Measurements from ENCODE around the gene ARHGEF39. TPM values are rescaled to one million over a fixed set of nuclear protein-coding genes. Genes with fewer than 3 reads are reported as not detected.

Gene ARHGEF39
- total RNA-seq, 4 donors from 2014 or later, result 0.88 to 2.2 TPM; not detected in 2

GRCh38 chr9:35635730-35636129 lies 29.3 kb downstream of the ARHGEF39 start:
- TF ChIP-seq, protein P1, sequence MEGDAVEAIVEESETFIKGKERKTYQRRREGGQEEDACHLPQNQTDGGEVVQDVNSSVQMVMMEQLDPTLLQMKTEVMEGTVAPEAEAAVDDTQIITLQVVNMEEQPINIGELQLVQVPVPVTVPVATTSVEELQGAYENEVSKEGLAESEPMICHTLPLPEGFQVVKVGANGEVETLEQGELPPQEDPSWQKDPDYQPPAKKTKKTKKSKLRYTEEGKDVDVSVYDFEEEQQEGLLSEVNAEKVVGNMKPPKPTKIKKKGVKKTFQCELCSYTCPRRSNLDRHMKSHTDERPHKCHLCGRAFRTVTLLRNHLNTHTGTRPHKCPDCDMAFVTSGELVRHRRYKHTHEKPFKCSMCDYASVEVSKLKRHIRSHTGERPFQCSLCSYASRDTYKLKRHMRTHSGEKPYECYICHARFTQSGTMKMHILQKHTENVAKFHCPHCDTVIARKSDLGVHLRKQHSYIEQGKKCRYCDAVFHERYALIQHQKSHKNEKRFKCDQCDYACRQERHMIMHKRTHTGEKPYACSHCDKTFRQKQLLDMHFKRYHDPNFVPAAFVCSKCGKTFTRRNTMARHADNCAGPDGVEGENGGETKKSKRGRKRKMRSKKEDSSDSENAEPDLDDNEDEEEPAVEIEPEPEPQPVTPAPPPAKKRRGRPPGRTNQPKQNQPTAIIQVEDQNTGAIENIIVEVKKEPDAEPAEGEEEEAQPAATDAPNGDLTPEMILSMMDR (IDR thresholded peaks at IDR 0.05; ENCODE audit: low read depth), result no peak

- TF ChIP-seq, protein P1 (IDR thresholded peaks at IDR 0.05; ENCODE audit: low read depth), result no peak
These were observed 35.4 kb downstream of the ARHGEF39 start for GRCh38 chr9:35629597-35629996.

GRCh38 chr9:35628389-35628991 lies 36.5 kb downstream of the ARHGEF39 start:
- TF ChIP-seq, protein P1 (IDR thresholded peaks at IDR 0.05; ENCODE audit: low read depth), result no peak

DNA sequence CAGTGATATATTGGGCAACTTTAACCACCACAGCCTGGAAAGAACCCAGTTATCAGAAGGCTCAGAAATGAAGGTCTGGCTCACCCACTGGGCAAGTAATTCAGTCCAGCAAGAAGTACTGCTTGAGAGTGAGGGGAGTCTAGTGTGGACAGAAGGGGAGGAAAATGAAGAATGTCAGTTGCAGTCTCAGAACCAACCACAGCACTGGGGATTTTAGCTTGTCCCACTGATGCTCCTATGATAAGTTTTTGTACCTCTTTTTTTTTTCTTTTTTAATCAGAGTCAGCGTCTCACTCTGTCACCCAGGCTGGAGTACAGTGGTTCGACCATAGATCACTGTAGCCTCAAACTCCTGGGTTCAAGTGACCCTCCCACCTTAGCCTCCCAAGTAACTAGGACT lies 37.4 kb downstream of the ARHGEF39 start:
- TF ChIP-seq, protein P1 (IDR thresholded peaks at IDR 0.05; ENCODE audit: low read depth), result no peak

- TF ChIP-seq, protein P1 (IDR thresholded peaks at IDR 0.05; ENCODE audit: low read depth), result no peak
These were observed 45.2 kb downstream of the ARHGEF39 start for GRCh38 chr9:35619800-35620158.

DNA sequence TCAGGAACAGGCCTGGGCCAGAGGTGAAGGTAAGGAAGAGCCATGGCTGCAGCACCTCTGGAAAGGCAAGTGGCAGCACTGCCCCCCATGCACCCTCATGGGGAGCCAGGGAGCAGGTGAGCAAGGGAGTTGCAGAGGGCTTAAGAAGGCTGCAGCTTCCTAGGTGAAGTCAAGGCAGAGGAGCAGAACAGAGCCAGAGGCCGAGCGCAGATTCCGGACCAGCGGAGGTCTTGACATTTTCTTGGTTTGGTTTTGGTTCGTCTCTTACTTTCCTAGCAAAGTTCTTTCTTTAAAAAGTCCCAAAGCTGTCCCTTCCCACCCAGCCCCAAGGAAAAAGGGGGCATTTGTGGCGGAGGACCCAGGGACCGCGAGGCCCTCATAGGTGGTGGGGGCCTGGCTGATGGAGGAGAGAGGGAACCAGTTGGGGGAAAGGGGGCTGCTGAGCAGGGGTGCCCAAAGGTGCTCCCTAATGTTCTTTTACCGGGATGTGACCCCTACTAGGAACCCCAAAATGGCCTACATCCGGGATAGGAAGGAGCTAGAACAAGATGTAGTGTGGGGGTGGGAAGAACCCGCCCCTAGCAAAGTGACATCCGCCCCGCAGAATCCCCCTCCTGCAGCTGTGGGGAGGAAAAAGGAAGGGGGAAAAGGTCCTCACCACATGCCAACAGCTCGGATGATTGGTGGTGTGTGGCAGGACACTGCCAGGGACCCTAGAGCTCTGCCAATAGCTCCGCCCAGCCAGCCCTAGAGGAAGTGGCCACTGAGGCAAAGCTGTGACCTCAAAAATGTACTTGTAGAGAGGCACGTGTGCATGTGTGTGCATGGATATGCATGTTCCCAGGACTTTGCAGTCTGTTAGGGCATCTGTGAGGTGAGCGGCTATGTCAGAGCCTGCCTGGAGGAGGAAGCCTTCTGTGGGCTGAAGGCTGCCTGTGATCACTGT lies 45.9 kb downstream of the ARHGEF39 start:
- TF ChIP-seq, protein P1 (IDR thresholded peaks at IDR 0.05; ENCODE audit: low read depth), result no peak

DNA sequence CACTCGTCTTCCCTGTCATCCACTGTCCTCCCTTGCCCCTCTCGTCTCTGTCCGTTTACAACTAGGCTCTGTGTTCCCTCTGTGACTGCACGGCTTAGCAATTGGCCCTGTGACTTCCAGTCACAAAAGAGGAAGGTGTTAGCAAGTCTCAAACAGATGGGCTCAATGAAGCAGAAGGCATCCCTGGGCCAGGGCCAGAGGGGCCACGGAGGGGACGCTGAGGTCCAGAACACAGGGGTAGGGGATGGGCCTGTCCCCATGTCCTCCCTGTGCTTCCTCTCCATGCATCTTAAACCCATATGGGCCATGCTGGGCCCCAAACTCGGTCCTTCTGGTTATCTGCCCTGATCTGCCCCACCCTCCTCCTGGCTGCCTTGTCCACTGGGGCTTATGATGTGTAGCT lies 46.7 kb downstream of the ARHGEF39 start, which contains the start of gene CD72:
TSS of gene CD72 (minus strand) at position 89 of the 403 bp plus-strand sequence. CDS start 110 bp downstream, outside the sequence.
- TF ChIP-seq, protein P1 (IDR thresholded peaks at IDR 0.05; ENCODE audit: low read depth), result no peak

Measured in subcutaneous adipose tissue (tissue), 4 donors.